SIG-M5 (cell line): ENCODE results near the gene AGBL4.
"Not testable (repeated sequence)": the region's sequence is repeated elsewhere in the genome, so short reads cannot be mapped to it uniquely, and the experiment has no call there.

Source experiments
- DNase-seq: peaks from one replicate; lab custom pipeline; 2025; lab: John Stamatoyannopoulos, UW

AGBL4 gene

GRCh38 chr1:49306507-49307070 lies 717.2 kb downstream of the AGBL4 start:
- no peak for DNase-seq

GRCh38 chr1:49302400-49302799 lies 721.4 kb downstream of the AGBL4 start:
- DNase-seq: not testable (repeated sequence)

- DNase-seq: no peak
Measured at GRCh38 chr1:49298304-49298703, 725.5 kb downstream of the AGBL4 start.

- DNase-seq: no peak
Measured at GRCh38 chr1:49297783-49298182, 726.0 kb downstream of the AGBL4 start.

GRCh38 chr1:49294539-49294938 lies 729.2 kb downstream of the AGBL4 start:
- DNase-seq: no peak

GRCh38 chr1:49293016-49293415 lies 730.7 kb downstream of the AGBL4 start:
- no peak for DNase-seq

GRCh38 chr1:49257211-49258049 lies 766.3 kb downstream of the AGBL4 start:
- DNase-seq: not testable (repeated sequence)

DNA sequence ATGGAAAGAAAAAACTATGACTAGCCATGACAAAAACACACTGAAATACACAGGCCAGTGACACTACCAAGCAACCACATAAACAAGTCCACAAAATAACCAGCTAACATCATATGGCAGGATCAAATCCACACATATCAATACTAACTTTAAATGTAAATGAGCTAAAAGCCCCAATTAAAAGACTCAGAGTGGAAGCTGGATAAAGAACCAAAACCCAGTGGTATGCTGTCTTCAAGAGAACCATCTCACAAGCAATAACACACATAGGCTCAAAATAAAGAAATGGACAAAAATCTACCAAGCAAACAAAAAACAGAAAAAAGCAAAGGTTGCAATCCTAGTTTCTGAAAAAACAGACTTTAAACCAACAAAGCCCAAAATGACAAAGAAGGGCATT lies 770.8 kb downstream of the AGBL4 start:
- no peak for DNase-seq

GRCh38 chr1:49251019-49251784 lies 772.6 kb downstream of the AGBL4 start:
- no peak for DNase-seq

DNA sequence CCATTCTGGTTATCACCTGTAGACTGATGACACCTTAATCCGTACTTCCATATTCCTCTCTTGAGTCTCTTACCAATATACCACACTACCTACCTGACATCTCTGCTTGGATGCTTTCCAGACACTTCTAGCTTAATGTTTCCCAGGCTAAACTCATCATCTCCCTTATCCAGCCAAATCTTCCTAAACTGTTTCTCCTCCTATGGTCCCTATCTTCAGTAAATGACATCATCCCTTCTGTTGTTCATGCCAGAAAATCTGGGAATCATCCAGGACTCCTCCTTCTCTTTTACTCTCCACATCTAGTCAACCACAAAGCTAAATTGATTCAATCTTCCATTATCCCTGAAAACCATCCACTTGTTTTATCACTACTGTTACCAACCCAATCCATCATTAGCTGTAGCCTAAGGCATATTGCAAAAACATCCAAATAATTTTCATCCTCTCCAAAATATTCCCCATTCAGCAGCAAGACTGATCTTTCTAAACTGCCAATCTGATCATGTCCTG lies 783.0 kb downstream of the AGBL4 start:
- DNase-seq: no peak

GRCh38 chr1:49234988-49235387 lies 788.8 kb downstream of the AGBL4 start:
- DNase-seq: no peak

DNA sequence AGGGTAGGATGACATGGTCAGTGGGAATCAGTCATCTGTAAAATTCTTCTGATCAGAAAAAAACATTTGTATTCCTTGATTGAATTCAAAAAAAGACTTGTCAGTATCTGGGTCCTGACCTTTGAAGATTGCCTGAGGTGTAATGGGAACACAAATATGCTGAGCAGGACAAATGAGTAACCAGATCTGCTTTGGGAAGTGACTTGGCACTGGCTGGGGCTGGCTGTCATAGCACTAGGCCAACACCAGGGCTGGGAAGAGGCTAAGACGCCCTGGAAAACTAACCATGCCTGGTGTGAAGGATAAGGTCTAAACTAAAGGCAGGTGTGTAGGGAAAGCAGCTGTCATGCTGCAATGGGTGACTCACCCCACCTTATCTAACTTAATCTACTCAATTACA lies 794.2 kb downstream of the AGBL4 start:
- no peak for DNase-seq

GRCh38 chr1:49226758-49227157 lies 797.0 kb downstream of the AGBL4 start:
- no peak for DNase-seq

- DNase-seq: no peak
Measured at GRCh38 chr1:49225464-49225863, 798.3 kb downstream of the AGBL4 start.

DNA sequence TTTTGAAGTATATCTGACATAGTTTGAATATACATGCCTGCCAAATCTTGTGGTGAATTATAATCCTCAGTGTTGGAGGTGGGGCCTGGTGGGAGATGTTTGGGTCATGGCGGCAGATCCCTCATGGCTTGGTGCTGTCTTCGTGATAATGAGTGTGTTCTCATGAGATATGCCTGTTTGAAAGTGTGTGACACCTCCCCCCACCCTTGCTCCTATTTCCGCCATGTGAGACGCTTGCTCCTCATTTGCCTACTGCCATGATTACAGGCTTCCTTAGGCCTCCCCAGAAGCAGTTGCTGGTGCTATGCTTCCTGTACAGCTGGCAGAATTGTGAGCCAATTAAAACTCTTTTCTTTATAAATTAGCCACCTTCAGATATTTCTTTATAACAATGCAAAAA lies 810.5 kb downstream of the AGBL4 start:
- DNase-seq: no peak

DNA sequence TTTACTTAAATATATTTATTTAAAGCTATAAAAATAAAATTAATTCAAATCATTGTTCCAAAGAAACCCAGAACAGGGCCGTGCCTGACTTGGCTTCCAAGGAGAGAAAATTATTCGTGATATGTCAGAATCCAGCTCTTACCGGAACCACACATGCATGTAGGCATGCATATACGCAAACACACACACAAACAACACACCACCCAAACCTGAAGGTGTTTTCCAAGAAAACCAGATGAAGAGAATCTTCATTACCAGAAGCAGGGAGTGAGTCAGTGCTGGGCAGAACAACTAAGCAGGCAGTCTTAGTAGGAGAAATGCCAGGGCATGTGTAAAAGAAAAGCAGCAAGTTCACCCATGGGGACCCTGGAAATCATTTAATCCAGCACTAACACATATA lies 815.0 kb downstream of the AGBL4 start:
- no peak for DNase-seq

GRCh38 chr1:49204720-49205119 lies 819.0 kb downstream of the AGBL4 start:
- no peak for DNase-seq

DNA sequence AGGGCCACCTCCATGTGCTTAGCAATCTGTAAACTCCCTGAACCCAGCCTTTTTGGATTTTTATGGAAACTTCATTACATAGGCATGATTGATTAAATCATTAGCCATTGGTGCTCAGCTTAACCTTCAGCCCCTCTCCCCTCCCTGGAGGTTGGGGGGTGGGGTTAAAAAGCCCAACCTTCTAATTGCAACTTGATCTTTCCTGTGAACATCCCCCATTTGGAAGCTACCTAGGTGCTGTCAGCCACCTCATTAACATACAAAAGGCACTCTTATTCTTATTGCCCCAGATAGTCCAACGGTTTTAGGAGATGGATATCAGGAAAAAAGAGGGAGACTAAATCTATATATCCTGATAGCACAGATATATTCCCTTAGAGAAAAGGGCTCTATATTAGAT lies 823.0 kb downstream of the AGBL4 start:
- no peak for DNase-seq

DNA sequence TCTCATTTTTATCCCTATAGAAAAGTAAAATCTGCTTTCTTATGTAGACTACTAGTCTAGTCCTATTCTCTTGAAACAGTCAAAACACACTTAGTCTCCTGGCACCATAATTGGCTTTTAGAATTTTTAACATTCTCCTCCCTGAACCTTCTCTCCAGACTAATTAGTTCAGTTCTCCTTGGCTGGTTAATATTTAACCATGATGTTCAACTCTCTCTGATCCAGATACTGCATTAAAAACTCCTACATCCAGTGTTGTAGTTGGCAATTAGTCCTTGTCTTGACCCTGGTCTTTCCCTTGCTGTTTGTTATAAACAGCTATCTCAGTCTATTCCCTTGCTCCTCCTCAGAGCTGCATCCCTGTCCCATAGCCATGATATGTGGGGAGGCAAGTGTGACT lies 824.2 kb downstream of the AGBL4 start:
- no peak for DNase-seq

GRCh38 chr1:49197081-49197480 lies 826.7 kb downstream of the AGBL4 start:
- no peak for DNase-seq

DNA sequence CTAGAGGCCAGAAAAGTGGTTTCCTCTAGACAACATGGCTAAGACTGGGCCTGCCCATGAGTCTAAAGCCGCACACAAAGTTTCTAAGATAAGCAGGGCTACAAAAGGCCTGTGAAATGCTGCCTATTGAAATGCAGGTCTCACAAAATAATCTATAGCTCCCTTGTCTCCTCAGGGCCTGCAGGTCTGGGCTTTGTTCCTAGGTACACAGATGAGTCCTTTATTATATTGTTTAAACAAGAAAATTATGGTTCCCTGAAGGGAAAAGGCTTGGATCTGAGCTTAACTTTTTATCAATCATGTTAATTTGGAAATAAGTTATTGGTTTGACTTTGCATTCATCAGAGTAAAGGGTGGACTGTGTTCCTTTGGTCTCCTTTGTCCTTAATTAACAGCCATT lies 833.6 kb downstream of the AGBL4 start:
- no peak for DNase-seq

DNA sequence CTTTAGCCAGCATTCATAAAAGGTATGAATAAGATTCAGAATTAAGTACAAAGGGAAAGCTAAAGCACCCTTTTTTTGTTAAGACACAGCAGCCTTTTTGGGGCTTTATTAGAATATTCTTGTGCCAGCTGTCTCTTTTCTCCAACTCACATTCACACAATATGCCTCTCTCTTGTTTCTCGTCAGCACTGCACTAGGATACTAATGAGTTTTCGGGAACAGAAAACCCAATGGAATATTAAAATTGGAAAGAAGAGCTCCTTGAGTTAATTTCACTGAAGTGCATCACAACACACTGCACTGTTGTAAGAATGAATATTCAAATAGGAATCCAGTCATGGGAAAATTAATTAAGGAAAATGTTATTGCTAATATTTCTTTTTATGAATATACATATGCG lies 836.7 kb downstream of the AGBL4 start:
- DNase-seq: no peak

DNA sequence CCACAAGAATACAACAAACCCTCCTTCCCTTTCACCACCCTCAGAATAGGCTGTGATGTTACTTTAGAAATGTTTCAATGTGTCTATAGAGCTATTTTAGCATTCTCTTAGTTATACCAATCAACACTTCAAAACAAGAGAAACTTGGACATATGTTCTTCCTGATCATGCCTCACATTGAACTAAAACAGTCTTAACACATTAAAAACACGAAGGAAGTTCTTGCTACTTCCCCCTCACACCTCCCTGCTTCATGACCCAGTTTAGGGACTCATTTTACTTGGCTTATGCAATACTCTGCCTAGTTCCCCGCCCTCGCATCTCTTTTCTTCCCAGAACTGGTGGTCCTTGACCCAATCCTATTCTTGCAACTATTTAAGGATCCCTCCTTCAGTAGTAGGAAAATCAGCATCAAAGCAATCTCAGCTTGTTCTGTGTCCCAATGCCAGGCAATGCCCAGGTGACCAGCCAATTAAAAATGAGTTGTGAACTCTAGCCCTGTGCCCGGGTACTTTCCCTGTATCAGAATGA lies 838.2 kb downstream of the AGBL4 start:
- no peak for DNase-seq
